GM19023 (cell line): Measurements from ENCODE around the gene GNB1L.

Experiments used
- ATAC-seq: cut with Tn5 transposase; IDR thresholded peaks from one replicate; pipeline ENCODE4 v1.9.1; 2021; ENCODE audit warnings: mild to moderate bottlenecking, moderate library complexity; ENCODE audit not compliant: unreplicated experiment

The GNB1L gene

DNA sequence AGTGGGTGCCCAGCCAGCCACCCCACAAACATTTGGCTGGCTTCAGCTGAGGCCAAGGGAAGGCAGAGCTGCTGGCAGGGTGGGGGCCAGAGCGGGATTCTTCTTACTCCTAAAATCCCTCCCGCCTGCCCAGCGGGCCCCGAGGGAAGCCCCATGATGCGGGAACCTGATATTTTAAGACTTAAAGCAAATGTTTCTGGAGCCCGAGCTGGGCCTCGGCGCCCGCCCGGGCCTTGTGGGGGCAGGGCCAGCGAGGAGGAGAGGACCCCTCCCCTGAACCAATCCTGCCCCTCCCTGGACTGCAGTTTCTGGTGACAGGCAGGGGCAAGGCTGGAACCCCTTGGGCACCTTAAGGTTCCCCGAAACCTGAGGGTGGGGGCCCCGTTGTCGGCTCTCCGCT lies 114.1 kb downstream of the GNB1L start:
- ATAC-seq: no peak

GRCh38 chr22:19739911-19740449 lies 114.7 kb downstream of the GNB1L start:
- ATAC-seq: no peak

DNA sequence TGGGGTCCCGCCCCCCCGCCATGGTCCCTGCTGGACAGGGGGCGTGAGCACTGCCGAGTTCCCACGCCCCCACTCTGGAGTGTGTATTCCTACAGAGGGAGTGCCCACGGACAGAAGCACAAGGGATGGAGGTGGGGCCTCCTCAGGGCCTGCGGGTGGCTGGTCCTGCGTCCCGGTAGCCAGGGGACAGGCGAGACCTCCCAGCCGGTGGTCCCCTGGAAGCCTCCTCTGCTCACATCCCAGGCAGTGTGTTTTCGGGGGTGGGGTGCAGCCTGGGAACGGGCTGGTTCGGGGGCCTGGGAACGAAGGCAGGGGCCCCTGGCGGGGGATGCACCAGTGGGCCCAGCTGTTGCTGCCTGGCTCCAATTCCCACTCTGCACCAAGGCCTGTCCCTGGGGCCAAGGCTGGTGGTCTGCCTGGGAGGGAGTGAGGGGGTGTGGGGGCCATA lies 115.2 kb downstream of the GNB1L start:
- ATAC-seq: no peak

- ATAC-seq: no peak
These were observed 115.8 kb downstream of the GNB1L start for GRCh38 chr22:19738664-19739447.

DNA sequence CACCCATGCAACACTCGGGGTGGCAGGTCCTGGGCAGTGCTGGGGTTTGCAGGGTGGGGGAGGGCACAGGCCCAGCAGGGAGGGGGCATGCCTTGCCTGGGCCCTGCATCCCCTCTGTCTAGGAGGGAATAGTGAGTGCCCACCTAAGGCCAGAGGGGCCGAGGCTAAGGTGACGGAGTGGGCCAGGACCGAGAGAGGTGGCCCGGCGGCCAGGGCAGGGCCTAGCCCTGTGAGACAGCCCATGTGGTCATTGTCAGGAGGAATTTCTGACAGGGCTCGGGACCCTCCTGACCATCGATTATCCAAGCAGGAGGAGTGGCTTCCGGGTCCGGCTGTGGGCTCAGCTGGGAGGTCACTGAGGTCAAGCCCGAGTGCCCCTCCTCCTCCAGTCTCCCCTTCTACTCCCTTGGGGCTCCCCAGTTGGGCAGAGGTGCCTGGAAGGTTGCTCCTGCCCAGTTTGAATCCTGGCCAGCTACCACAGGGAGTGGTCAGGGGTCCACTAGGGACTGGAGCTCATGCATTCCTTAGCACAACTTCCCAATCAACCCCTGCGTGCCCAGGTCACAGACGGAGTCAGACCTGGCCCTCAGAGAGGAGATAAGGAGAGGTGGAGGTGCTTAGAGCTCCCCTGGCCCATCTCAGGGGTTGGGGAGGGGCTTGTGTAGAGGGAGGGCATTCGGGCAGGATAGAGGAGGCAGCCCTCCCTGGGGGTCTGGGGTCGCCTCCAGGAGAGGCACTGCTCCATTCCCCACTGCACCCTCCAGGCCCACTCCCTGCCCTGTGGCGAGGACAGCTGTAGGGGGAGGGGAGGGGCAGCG lies 116.6 kb downstream of the GNB1L start:
- ATAC-seq: no peak

DNA sequence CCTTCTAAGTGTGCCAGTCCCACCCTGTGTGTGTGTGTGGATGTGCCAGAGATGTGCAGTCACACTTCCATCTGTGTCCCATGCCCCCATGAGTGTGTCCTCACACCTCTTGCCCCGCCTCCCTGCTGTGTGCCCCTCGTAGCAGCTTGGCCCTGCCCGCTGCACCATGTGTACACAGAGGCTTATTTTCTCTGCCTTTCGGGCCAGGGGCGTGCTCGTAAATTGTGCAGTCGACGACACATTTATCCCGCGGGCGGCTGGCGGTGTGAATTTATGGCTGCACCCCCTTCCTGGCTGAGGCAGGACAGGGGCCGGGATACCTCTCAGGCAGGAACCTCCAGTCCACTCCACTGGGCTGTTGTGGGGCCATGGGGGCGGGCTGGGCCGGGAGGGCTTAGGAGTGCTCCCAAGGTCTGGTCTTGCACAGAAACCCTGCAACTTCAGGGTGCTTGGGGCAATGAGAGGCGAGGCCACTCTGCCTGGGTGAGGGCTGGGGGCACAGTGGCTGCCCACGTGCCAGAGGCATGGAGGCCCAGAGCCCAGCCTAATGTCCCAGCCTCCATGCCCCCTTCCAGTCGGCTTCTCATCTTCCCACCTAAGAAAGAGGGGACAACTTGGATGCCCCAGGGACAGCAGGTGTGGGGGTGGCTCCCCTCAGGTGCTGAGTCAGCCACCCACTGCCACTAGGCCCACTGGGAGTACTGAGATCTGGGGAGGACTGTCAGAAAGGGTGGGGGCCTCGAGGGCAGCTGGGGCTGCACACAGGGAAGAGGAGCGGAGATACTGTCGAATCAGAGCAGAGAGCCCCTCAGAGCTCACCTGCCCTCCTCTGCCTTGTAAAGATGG lies 118.8 kb downstream of the GNB1L start:
- no peak for ATAC-seq

- ATAC-seq: no peak
These were observed 119.8 kb downstream of the GNB1L start for GRCh38 chr22:19734837-19735382.

DNA sequence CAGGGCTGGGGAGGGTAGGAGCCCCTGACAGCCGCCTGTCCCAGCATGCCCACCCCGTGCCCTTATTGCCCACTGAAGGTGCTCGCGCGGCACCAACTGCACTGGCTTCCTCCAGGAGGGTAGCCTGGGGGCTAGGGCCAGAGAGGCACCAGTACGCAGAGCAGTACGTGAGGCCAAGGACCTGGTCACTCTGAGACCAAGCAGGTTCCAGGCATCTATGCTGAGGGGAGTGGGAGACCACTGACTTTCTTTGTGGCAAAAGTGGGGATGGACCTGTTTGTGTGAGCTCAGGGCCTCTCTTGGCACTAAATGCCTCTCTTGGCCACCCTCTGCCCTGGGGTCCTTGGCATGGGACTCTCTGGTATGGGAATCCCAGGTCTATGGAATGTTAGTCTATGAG lies 120.5 kb downstream of the GNB1L start:
- no peak for ATAC-seq

- ATAC-seq: no peak
These were observed 120.9 kb downstream of the GNB1L start for GRCh38 chr22:19733755-19734154.
